Neural crest cell (in vitro differentiated cells): ENCODE results near the gene GDF10. TPM values are rescaled to one million over a fixed set of nuclear protein-coding genes. Genes with fewer than 3 reads are reported as not detected.

ENCODE experiments used
- DNase-seq: peaks from one replicate; pipeline ENCODE4 v3.0.0; 2021; ENCODE audit warnings: low read depth, mixed read lengths, low spot score
- H3K27ac Mint-ChIP-seq: one replicate; pipeline ENCODE4 v1.8.0; 2021; ENCODE audit warnings: mild to moderate bottlenecking, mixed read lengths; ENCODE audit not compliant: unreplicated experiment
- H3K27me3 Mint-ChIP-seq: 2 replicates; pipeline ENCODE4 v1.8.0; 2021; ENCODE audit warnings: low read depth, mild to moderate bottlenecking, mixed read lengths
- H3K36me3 Mint-ChIP-seq: 2 replicates; pipeline ENCODE4 v1.8.0; 2021; ENCODE audit warnings: low read depth, mild to moderate bottlenecking, mixed read lengths
- H3K4me1 Mint-ChIP-seq: 2 replicates; pipeline ENCODE4 v1.8.0; 2021; ENCODE audit warnings: mixed read lengths
- H3K4me3 Mint-ChIP-seq: one replicate; pipeline ENCODE4 v1.8.0; 2021; ENCODE audit warnings: mild to moderate bottlenecking, mixed read lengths
- H3K9me3 Mint-ChIP-seq: 2 replicates; pipeline ENCODE4 v1.8.0; 2021; ENCODE audit warnings: mixed read lengths
- total RNA-seq: library from RNA; stranded (reverse); gene quantifications from 2 replicates; pipeline ENCODE4 v1.2.1, GENCODE V29; 2021
- TF ChIP-seq, protein P1 (sequence below): fragments of 200-600 bp; sonication (generic); conservative IDR thresholded peaks from 2 replicates; pipeline ENCODE4 v1.5.0; 2021; ENCODE audit warnings: antibody characterized with exemption, mild to moderate bottlenecking

The GDF10 gene
- total RNA-seq, 1 donor from 2014 or later: 2.9 TPM

- no peak for DNase-seq
Measured at GRCh38 chr10:47279276-47279675, 20.7 kb upstream of the GDF10 start.

DNA sequence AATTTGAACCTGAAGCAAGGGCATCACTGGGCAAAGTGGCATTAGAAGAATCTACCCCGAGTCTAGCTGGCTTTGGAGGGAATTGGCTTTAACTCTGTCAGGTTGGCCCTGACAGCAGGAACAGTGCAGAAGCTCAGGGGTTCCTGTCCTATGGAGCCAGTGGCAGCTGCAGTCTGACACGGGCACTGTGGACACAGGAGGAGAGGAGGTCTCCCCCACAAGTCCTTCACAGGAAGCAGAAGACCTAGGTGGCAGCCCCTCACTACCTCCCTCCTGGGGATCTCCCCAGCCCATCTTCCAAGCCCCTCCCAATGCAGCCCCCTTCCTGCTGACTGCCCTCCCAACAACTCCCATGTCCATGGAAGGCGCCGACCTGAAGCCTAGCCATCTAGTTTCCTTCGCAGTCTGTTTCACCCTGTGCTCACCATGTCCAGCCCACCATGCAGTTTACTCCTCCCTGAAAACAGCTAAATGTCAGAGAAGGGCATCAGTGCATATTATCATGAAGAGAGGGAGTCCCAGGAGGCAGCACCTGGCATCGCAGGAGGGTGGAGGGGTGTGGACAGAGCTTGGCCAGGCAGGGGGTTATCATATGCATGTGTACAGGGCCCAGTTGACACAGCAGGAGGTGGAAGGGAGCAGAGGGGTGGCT lies 17.9 kb upstream of the GDF10 start:
- no peaks in the 10 kb centered on the region for H3K36me3 Mint-ChIP-seq
- H3K4me1 Mint-ChIP-seq: no peaks in the 10 kb centered on the region
- H3K27ac Mint-ChIP-seq: no peak overlapping the region
- TF ChIP-seq, protein P1, sequence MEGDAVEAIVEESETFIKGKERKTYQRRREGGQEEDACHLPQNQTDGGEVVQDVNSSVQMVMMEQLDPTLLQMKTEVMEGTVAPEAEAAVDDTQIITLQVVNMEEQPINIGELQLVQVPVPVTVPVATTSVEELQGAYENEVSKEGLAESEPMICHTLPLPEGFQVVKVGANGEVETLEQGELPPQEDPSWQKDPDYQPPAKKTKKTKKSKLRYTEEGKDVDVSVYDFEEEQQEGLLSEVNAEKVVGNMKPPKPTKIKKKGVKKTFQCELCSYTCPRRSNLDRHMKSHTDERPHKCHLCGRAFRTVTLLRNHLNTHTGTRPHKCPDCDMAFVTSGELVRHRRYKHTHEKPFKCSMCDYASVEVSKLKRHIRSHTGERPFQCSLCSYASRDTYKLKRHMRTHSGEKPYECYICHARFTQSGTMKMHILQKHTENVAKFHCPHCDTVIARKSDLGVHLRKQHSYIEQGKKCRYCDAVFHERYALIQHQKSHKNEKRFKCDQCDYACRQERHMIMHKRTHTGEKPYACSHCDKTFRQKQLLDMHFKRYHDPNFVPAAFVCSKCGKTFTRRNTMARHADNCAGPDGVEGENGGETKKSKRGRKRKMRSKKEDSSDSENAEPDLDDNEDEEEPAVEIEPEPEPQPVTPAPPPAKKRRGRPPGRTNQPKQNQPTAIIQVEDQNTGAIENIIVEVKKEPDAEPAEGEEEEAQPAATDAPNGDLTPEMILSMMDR: no peak
- H3K4me3 Mint-ChIP-seq: no peak overlapping the region
- no peaks in the 10 kb centered on the region for H3K9me3 Mint-ChIP-seq
- H3K27me3 Mint-ChIP-seq: peaks cover 3% of the 10 kb centered on the region
- no peak for DNase-seq

More at GRCh38 chr10:47279276-47279675, 20.7 kb upstream of the GDF10 start:
- TF ChIP-seq, protein P1: no peak
- Mint-ChIP-seq H3K27me3 (no peaks in the 10 kb centered on the region), H3K27ac (no peak overlapping the region), H3K4me3 (no peak overlapping the region), H3K9me3 (no peaks in the 10 kb centered on the region), H3K36me3 (no peaks in the 10 kb centered on the region), H3K4me1 (no peaks in the 10 kb centered on the region)

GRCh38 chr10:47282657-47283018 lies 17.4 kb upstream of the GDF10 start:
- TF ChIP-seq, protein P1: no peak
- H3K27me3 Mint-ChIP-seq: peaks cover 3% of the 10 kb centered on the region
- H3K4me1 Mint-ChIP-seq: no peaks in the 10 kb centered on the region
- H3K4me3 Mint-ChIP-seq: no peak overlapping the region
- no peak for DNase-seq
- H3K27ac Mint-ChIP-seq: no peak overlapping the region
- H3K36me3 Mint-ChIP-seq: no peaks in the 10 kb centered on the region
- H3K9me3 Mint-ChIP-seq: no peaks in the 10 kb centered on the region

DNA sequence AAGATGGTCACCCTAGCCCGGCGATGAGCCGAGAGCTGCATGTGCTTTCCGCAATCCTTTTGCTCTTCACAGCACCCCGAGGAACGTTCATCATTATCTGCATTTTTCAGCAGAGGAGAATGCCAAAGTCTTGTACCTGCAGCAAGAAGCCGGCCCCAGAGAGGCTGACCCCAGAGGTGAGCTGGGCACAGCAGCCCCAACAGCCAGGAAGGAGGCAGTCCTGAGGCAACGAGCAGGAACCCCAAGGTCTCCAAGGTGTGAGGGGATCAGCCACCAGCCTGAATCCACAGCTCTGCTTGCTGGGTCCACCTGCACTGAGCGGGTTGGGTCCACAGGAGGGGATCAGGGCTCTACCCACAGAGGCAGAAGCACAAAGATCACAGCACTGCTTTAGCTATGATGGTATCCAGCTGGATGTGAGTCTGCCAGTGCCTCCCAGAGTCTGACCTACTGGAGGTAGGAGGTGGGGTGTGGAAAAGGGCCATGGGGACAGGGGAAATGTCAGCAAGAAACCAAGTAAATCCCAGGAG lies 16.8 kb upstream of the GDF10 start:
- no peak overlapping the region for H3K27ac Mint-ChIP-seq
- H3K4me3 Mint-ChIP-seq: no peak overlapping the region
- peaks cover 3% of the 10 kb centered on the region for H3K27me3 Mint-ChIP-seq
- DNase-seq: no peak
- no peaks in the 10 kb centered on the region for H3K9me3 Mint-ChIP-seq
- TF ChIP-seq, protein P1: no peak
- H3K36me3 Mint-ChIP-seq: no peaks in the 10 kb centered on the region
- H3K4me1 Mint-ChIP-seq: no peaks in the 10 kb centered on the region

DNA sequence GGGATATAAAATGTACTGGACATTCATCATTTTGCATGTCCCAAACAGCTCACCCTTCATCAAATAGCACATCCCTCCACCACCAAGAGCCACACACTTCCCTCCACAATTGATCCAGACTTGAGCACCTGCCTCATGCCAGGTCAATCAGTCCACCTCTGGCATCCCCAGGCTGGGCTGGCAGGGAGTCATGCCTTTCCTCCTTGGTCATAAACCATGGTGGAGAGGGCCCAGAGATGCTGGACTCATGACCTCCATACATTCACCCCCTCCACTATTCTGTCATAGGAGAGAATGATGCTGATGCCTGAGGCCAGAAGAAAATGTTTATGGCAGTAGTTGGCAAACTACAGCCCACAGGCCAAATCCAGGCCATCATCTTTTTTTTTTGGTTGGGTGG lies 16.1 kb upstream of the GDF10 start:
- H3K27ac Mint-ChIP-seq: no peak overlapping the region
- no peak for DNase-seq
- H3K4me3 Mint-ChIP-seq: no peak overlapping the region
- no peaks in the 10 kb centered on the region for H3K9me3 Mint-ChIP-seq
- H3K27me3 Mint-ChIP-seq: peaks cover 3% of the 10 kb centered on the region
- TF ChIP-seq, protein P1: no peak
- no peaks in the 10 kb centered on the region for H3K4me1 Mint-ChIP-seq
- H3K36me3 Mint-ChIP-seq: no peaks in the 10 kb centered on the region
